Measurements from ENCODE around the gene NAPA. TPM values are rescaled to one million over a fixed set of nuclear protein-coding genes. Genes with fewer than 3 reads are reported as not detected.

Gene NAPA
- total and polyA plus RNA-seq, 10 of the 15 experiments (the other 5 are each of a cell fraction or from before 2014, with no cell fraction given): 8.2 to 193 (median 102) TPM

GRCh38 chr19:47507924-47508553 is 6.8 kb downstream of the NAPA start:
- H3K36me3 ChIP-seq (ENCODE audit: control insufficient read depth in 2 of 2, insufficient read depth in 2 of 2, low read length in 1 of 2): peaks cover 18 to 20% of the 10 kb centered on the region in 2 experiments
- no peak overlapping the region for H3K4me3 ChIP-seq
- ChIA-PET RAD21 (ENCODE audit: unreplicated experiment) (no interaction called here), POLR2A (no interaction called here), CTCF (interaction anchor here (0.5 to 1.0 kb wide), 4 partner anchors 8 to 207 kb away, joined by 3 to 6 read pairs (median 4); no protein-coding TSS in a partner anchor), SMC1A (ENCODE audit: uncharacterized antibody, unreplicated experiment) (no interaction called here)
- intact Hi-C loops (cut with micrococcal nuclease; ENCODE audit: unreplicated experiment) (no loop called here), in situ Hi-C loops (cut with MboI) (no loop called here)
- H3K27me3 ChIP-seq (replicated peaks in 1 of 2; ENCODE audit: control insufficient read depth in 2 of 2, insufficient read depth in 2 of 2, low read length in 1 of 2): no peaks in the 10 kb centered on the region
- TF ChIP-seq DPF2 (IDR thresholded peaks at IDR 0.05) (no peak), NR2C1 (IDR thresholded peaks at IDR 0.05) (no peak), SKIL (IDR thresholded peaks at IDR 0.05; ENCODE audit: low read depth, poor library complexity, severe bottlenecking) (no peak), ATF2 (IDR thresholded peaks at IDR 0.05; ENCODE audit: low read length) (no peak), CTCF (IDR thresholded peaks at IDR 0.05 in 2 of 3, conservative IDR thresholded peaks at IDR 0.05 in 1 of 3; ENCODE audit: control insufficient read depth in 2 of 3, extremely low read depth in 1 of 3, insufficient read depth in 1 of 3, low read depth in 3 of 3, low read length in 3 of 3) (no peak), ZNF217 (IDR thresholded peaks at IDR 0.05) (no peak), MXI1 (IDR thresholded peaks at IDR 0.05; ENCODE audit: low read depth, low read length) (no peak), KDM1A (IDR thresholded peaks at IDR 0.05; ENCODE audit: borderline replicate concordance) (no peak)
- H3K9ac ChIP-seq (ENCODE audit: control insufficient read depth, insufficient read depth, low read length): no peak overlapping the region
- H3K4me1 ChIP-seq (ENCODE audit: control insufficient read depth, insufficient read depth, low read length): peaks cover 3% of the 10 kb centered on the region
- FAIRE-seq (no peak), ATAC-seq (no peak), DNase-seq (ENCODE audit: low read depth, low spot score) (no peak)
- no TSS peak for BruUV-seq (replicated peaks)
- no peak overlapping the region for H3K4me2 ChIP-seq (ENCODE audit: control insufficient read depth, insufficient read depth)
- peaks cover 55% of the 10 kb centered on the region for H3K79me2 ChIP-seq (ENCODE audit: control insufficient read depth, insufficient read depth, low read length)
- no peaks in the 10 kb centered on the region; the same call in 1 of the 2 replicates for H4K20me1 ChIP-seq (ENCODE audit: control insufficient read depth, insufficient read depth)
- no peak overlapping the region for H2AFZ ChIP-seq (ENCODE audit: control insufficient read depth, low read depth, low read length)
- no peak overlapping the region for H3K27ac ChIP-seq (ENCODE audit: control insufficient read depth, insufficient read depth)
- H3K9me3 ChIP-seq (replicated peaks; ENCODE audit: control insufficient read depth, insufficient read depth, low read length): no peaks in the 10 kb centered on the region
- 74% methylated on average over 11 of the region's 11 CpGs for WGBS (ENCODE audit: insufficient coverage, insufficient replicate concordance, low lambda C conversion rate, missing lambda C conversion rate)

Measured in GM12878 (cell line).